GM12878 (cell line): ENCODE measurements around the gene PCBD2. TPM values are rescaled to one million over a fixed set of nuclear protein-coding genes. Genes with fewer than 3 reads are reported as not detected.

ENCODE experiments used
- ATAC-seq: fragments of 200-7000 bp; cut with Tn5 transposase; 3 replicates; pipeline ENCODE4 v1.9.1; 2020; ENCODE audit warnings: mild to moderate bottlenecking, moderate library complexity
- BruUV-seq: library from RNA; stranded (reverse); fragments of 400-500 nt; replicated peaks from 2 replicates; lab custom pipeline; 2021; lab: Mats Ljungman, UMichigan
- CTCF ChIA-PET: fragments of 300-600 bp; sonication (Branson Sonifier 250); formaldehyde crosslinking; extraction: SDS; loops from one replicate; lab custom pipeline; 2021; ENCODE audit warnings: inconsistent platforms; lab: Yijun Ruan, JAX
- POLR2A ChIA-PET: fragments of 350-600 bp; formaldehyde crosslinking; extraction: SDS; loops from one replicate; lab custom pipeline; 2021; ENCODE audit warnings: inconsistent platforms; lab: Charles Lee
- RAD21 ChIA-PET: fragments of 300-600 bp; sonication (Branson Sonifier 250); formaldehyde crosslinking; loops from one replicate; lab custom pipeline; 2023; ENCODE audit warnings: antibody characterized with exemption; ENCODE audit not compliant: unreplicated experiment; lab: Charles Lee
- SMC1A ChIA-PET: fragments of 300-600 bp; sonication (Branson Sonifier 250); formaldehyde crosslinking; loops from one replicate; lab custom pipeline; 2023; ENCODE audit not compliant: unreplicated experiment, uncharacterized antibody; lab: Charles Lee
- DNase-seq: peaks from one replicate; pipeline ENCODE4 v3.0.0-alpha.2; 2011; ENCODE audit warnings: low read depth, low spot score
- FAIRE-seq: peaks from 3 replicates; lab custom pipeline; 2011; peaks lifted over from hg19 to GRCh38; lab: Jason Lieb, UNC
- H2AFZ ChIP-seq: 2 replicates; pipeline ENCODE4 v1.6.0; 2011; ENCODE audit warnings: low read depth, low read length, control low read depth; ENCODE audit not compliant: control insufficient read depth
- H3K27ac ChIP-seq: 2 replicates; pipeline ENCODE4 v1.5.1; 2011; ENCODE audit warnings: control low read depth; ENCODE audit not compliant: control insufficient read depth, insufficient read depth
- H3K27me3 ChIP-seq, 2 experiments: replicated peaks in 1 of 2; 2 replicates each; pipeline versions ENCODE4 v1.6.0 to v1.6.1; 2011; ENCODE audit warnings: low read length in 1 of 2; ENCODE audit not compliant: control insufficient read depth in 2 of 2, insufficient read depth in 2 of 2
- H3K36me3 ChIP-seq, 2 experiments: 2 replicates each; pipeline ENCODE4 v1.5.1; 2011; ENCODE audit warnings: low read length in 1 of 2; ENCODE audit not compliant: control insufficient read depth in 2 of 2, insufficient read depth in 2 of 2
- H3K4me1 ChIP-seq: 2 replicates; pipeline ENCODE4 v1.6.1; 2011; ENCODE audit warnings: mild to moderate bottlenecking, low read length, moderate library complexity, mixed read lengths; ENCODE audit not compliant: control insufficient read depth, insufficient read depth
- H3K4me2 ChIP-seq: 2 replicates; pipeline ENCODE4 v1.6.0; 2011; ENCODE audit warnings: control low read depth; ENCODE audit not compliant: control insufficient read depth, insufficient read depth
- H3K4me3 ChIP-seq: fragments of 200-600 bp; sonication (generic); 2 replicates; pipeline ENCODE4 v1.5.1; 2016
- H3K79me2 ChIP-seq: 2 replicates; pipeline ENCODE4 v1.6.0; 2011; ENCODE audit warnings: low read length; ENCODE audit not compliant: control insufficient read depth, insufficient read depth
- H3K9ac ChIP-seq: 2 replicates; pipeline ENCODE4 v1.8.0; 2011; ENCODE audit warnings: low read length, control low read depth, mixed read lengths; ENCODE audit not compliant: control insufficient read depth, insufficient read depth
- H3K9me3 ChIP-seq: replicated peaks from 3 replicates; pipeline ENCODE4 v1.5.1; 2011; ENCODE audit warnings: mild to moderate bottlenecking, low read length; ENCODE audit not compliant: control insufficient read depth, insufficient read depth
- H4K20me1 ChIP-seq: 2 replicates; pipeline ENCODE4 v1.6.0; 2011; ENCODE audit not compliant: control insufficient read depth, insufficient read depth
- EP300 ChIP-seq, 2 experiments: fragments of 150-350 bp in 1 of 2; IDR thresholded peaks; 2 replicates each; pipeline ENCODE4 v1.6.1; 2011 to 2012; ENCODE audit warnings: low read depth in 2 of 2, low read length in 2 of 2, borderline replicate concordance in 1 of 2, improper control_type of control experiment in 1 of 2, inconsistent platforms in 1 of 2; ENCODE audit not compliant: control insufficient read depth in 1 of 2
- RAD21 ChIP-seq: IDR thresholded peaks from 2 replicates; pipeline ENCODE4 v1.6.1; 2011; ENCODE audit warnings: mild to moderate bottlenecking, low read depth, low read length, moderate library complexity; ENCODE audit not compliant: insufficient read depth
- WGBS: methylation state at CpG from one replicate; pipeline ENCODE4 v1.1.6; 2016; ENCODE audit warnings: low lambda C conversion rate; ENCODE audit not compliant: insufficient replicate concordance, insufficient coverage; ENCODE audit errors: missing lambda C conversion rate; 5-methylcytosine and 5-hydroxymethylcytosine counted together
- in situ Hi-C: fragments of 300-500 bp; cut with MboI; formaldehyde crosslinking; loops from 9 replicates; pipeline ENCODE4 v1.14.3; 2018; ENCODE audit warnings: mixed read lengths
- intact Hi-C: fragments of 100-400 bp; cut with micrococcal nuclease; formaldehyde crosslinking; loops from one replicate; pipeline ENCODE4 v1.14.2; 2022; ENCODE audit not compliant: unreplicated experiment
- polyA plus RNA-seq, 11 experiments: library from polyadenylated mRNA; depleted of rRNA in 4 of 11; unstranded in 6 of 11; stranded (reverse) in 5 of 11; fragments of >200 nt; fragmentation: Nextera tagmentation in 4 of 11; fragmentation: Illumina TruSeq in 1 of 11; extraction: Ambion mirVana in 4 of 11; extraction: Trizol in 1 of 11; gene quantifications; 1 replicate in 1 of 11; 2 replicates in 10 of 11; pipeline versions ENCODE4 v1.2.1 to v1.2.3, GENCODE V29; 2011 to 2016; ENCODE audit warnings: inconsistent platforms in 2 of 11, missing spikeins in 2 of 11, low read depth in 1 of 11
- total RNA-seq, 4 experiments: library from RNA; depleted of rRNA in 3 of 4; stranded (reverse); fragments of >200 nt in 3 of 4; fragmentation: Illumina TruSeq in 1 of 4; extraction: Trizol in 1 of 4; gene quantifications; 2 replicates each; pipeline versions ENCODE4 v1.2.1 to v1.2.3, GENCODE V29; 2013 to 2021
- TF ChIP-seq, protein P1 (sequence below): fragments of 450-650 bp; IDR thresholded peaks from 2 replicates; pipeline ENCODE4 v1.6.1; 2017; ENCODE audit warnings: mild to moderate bottlenecking, low read depth, inconsistent platforms; ENCODE audit not compliant: poor library complexity, severe bottlenecking

Gene PCBD2
- total and polyA plus RNA-seq, 10 of the 15 experiments (the other 5 are each of a cell fraction or from before 2014, with no cell fraction given), result 5.4 to 13.6 (median 6.7) TPM

- H3K79me2 ChIP-seq, result no peaks in the 10 kb centered on the region
- no peak overlapping the region for H3K4me3 ChIP-seq
- H3K27me3 ChIP-seq, result no peaks in the 10 kb centered on the region
- no peaks in the 10 kb centered on the region for H3K36me3 ChIP-seq
- intact Hi-C loops, result no loop called here
- H3K4me1 ChIP-seq, result no peaks in the 10 kb centered on the region
- no peak overlapping the region for H3K27ac ChIP-seq
- H3K9me3 ChIP-seq, result no peaks in the 10 kb centered on the region
- TF ChIP-seq RAD21 (0 out of 2 replicates have a peak, but pooled peaks have one; percentile 18), EP300 (IDR thresholded peaks at IDR 0.05; ENCODE audit: borderline replicate concordance in 1 of 2, control insufficient read depth in 1 of 2, low read depth in 2 of 2, low read length in 2 of 2) (no peak)
- TF ChIP-seq, protein P1, sequence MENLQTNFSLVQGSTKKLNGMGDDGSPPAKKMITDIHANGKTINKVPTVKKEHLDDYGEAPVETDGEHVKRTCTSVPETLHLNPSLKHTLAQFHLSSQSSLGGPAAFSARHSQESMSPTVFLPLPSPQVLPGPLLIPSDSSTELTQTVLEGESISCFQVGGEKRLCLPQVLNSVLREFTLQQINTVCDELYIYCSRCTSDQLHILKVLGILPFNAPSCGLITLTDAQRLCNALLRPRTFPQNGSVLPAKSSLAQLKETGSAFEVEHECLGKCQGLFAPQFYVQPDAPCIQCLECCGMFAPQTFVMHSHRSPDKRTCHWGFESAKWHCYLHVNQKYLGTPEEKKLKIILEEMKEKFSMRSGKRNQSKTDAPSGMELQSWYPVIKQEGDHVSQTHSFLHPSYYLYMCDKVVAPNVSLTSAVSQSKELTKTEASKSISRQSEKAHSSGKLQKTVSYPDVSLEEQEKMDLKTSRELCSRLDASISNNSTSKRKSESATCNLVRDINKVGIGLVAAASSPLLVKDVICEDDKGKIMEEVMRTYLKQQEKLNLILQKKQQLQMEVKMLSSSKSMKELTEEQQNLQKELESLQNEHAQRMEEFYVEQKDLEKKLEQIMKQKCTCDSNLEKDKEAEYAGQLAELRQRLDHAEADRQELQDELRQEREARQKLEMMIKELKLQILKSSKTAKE, result no peak
- SMC1A ChIA-PET, result no interaction called here
- POLR2A ChIA-PET, result no interaction called here
- in situ Hi-C loops, result no loop called here
- no peak for DNase-seq
- RAD21 ChIA-PET, result no interaction called here
- H3K4me2 ChIP-seq, result no peak overlapping the region
- no peaks in the 10 kb centered on the region for H4K20me1 ChIP-seq
- CTCF ChIA-PET, result no interaction called here
- no peak overlapping the region for H3K9ac ChIP-seq
- no TSS peak for BruUV-seq
- FAIRE-seq, result no peak
- WGBS, result 24% methylated on average over 3 of the region's 3 CpGs
- ATAC-seq, result no peak
- H2AFZ ChIP-seq, result no peak overlapping the region
These were observed 105.8 kb downstream of the PCBD2 start for GRCh38 chr5:135010502-135011354.
